Uterus (tissue), 4 donors: ENCODE data around the gene SLC12A5. TPM values are rescaled to one million over a fixed set of nuclear protein-coding genes. Genes with fewer than 3 reads are reported as not detected.
"Not testable (repeated sequence)": the region's sequence is repeated elsewhere in the genome, so short reads cannot be mapped to it uniquely, and the experiment has no call there.

Source experiments
- DNase-seq, 2 donors: peaks; one replicate each; pipeline ENCODE4 v3.0.0-alpha.2; 2019 to 2020
- H3K27ac ChIP-seq, 2 donors: fragments of 200-600 bp; sonication (generic); 1 replicate in 1 of 2; 2 replicates in 1 of 2; pipeline ENCODE4 v1.5.1; 2016 to 2018
- H3K27me3 ChIP-seq, 2 donors: fragments of 200-600 bp; sonication (generic); one replicate each; pipeline ENCODE4 v1.5.1; 2018 to 2019; ENCODE audit warnings: control low read depth in 1 of 2
- H3K36me3 ChIP-seq, 2 donors: fragments of 200-600 bp; sonication (generic); one replicate each; pipeline ENCODE4 v1.5.1; 2019; ENCODE audit warnings: control low read depth in 1 of 2
- H3K4me1 ChIP-seq, 2 donors: fragments of 200-600 bp; sonication (generic); one replicate each; pipeline ENCODE4 v1.5.1; 2018 to 2019; ENCODE audit warnings: control low read depth in 1 of 2
- H3K4me3 ChIP-seq, 2 donors: fragments of 200-600 bp; sonication (generic); 1 replicate in 1 of 2; 2 replicates in 1 of 2; pipeline ENCODE4 v1.5.1; 2018 to 2019; ENCODE audit warnings: mild to moderate bottlenecking in 1 of 2
- H3K9me3 ChIP-seq, 2 donors: fragments of 200-600 bp; sonication (generic); one replicate each; pipeline ENCODE4 v1.5.1; 2019; ENCODE audit warnings: control low read depth in 1 of 2
- CTCF ChIP-seq, 4 experiments: fragments of 200-600 bp in 2 of 4; fragments of 450-650 bp in 2 of 4; sonication (generic) in 2 of 4; IDR thresholded peaks; one replicate each; pipeline ENCODE4 v1.5.1; 2016 to 2019; ENCODE audit warnings: antibody characterized with exemption in 4 of 4, mild to moderate bottlenecking in 2 of 4, moderate library complexity in 1 of 4
- POLR2A ChIP-seq, 2 donors: fragments of 450-650 bp; IDR thresholded peaks; one replicate each; pipeline ENCODE4 v1.6.1; 2016; ENCODE audit warnings: antibody characterized with exemption in 2 of 2, mild to moderate bottlenecking in 1 of 2, moderate library complexity in 1 of 2
- intact Hi-C: fragments of 100-400 bp; cut with DNase I; formaldehyde crosslinking; loops from one replicate; pipeline ENCODE4 v1.15.1; 2023; ENCODE audit warnings: low total_unique reads
- total RNA-seq, 4 donors: library from RNA; depleted of rRNA in 3 of 4; stranded (reverse); fragments of >200 nt in 3 of 4; gene quantifications; one replicate each; pipeline versions ENCODE4 v1.1.0 to v1.2.4, GENCODE V29; 2014 to 2023
- donor health status: DM: yes; HTN: yes; CAD: no.

SLC12A5 gene
- total RNA-seq, 4 donors from 2014 or later = 0.35 TPM; not detected in 3

- Histone ChIP-seq H3K36me3 (no peaks in the 10 kb centered on the region), H3K9me3 (no peaks in the 10 kb centered on the region), H3K4me1 (peaks cover 0 to 16% of the 10 kb centered on the region in 2 donors), H3K27me3 (no peaks in the 10 kb centered on the region), H3K27ac (peak overlapping the region; percentile 16 to 98), H3K4me3 (no peak overlapping the region)
- DNase-seq = no peak
- intact Hi-C loops = no loop called here
- TF ChIP-seq POLR2A (IDR thresholded peaks at IDR 0.05) = no peak
- TF ChIP-seq CTCF (IDR thresholded peaks at IDR 0.05) = peak in 1 of 4 experiments; percentile 24
Observed at GRCh38 chr20:46087161-46087560, 58.1 kb downstream of the SLC12A5 start.

GRCh38 chr20:46088409-46089166 lies 59.6 kb downstream of the SLC12A5 start:
- Histone ChIP-seq H3K27ac (peak overlapping the region; percentile 95 to 98), H3K4me3 (peak overlapping the region; percentile 80 to 89), H3K36me3 (no peaks in the 10 kb centered on the region), H3K27me3 (no peaks in the 10 kb centered on the region), H3K9me3 (no peaks in the 10 kb centered on the region), H3K4me1 (peaks cover 0 to 14% of the 10 kb centered on the region in 2 donors)
- TF ChIP-seq CTCF (IDR thresholded peaks at IDR 0.05) (no peak), POLR2A (IDR thresholded peaks at IDR 0.05) (no peak)
- DNase-seq = no peak
- intact Hi-C loops = no loop called here

GRCh38 chr20:46089167-46089416 lies 60.1 kb downstream of the SLC12A5 start:
- peak overlapping the region; percentile 80 to 89 for H3K4me3 ChIP-seq
- DNase-seq = no peak
- H3K27me3 ChIP-seq = no peaks in the 10 kb centered on the region
- H3K27ac ChIP-seq = peak overlapping the region; percentile 95 to 98
- no peaks in the 10 kb centered on the region for H3K9me3 ChIP-seq
- H3K4me1 ChIP-seq = peaks cover 0 to 9% of the 10 kb centered on the region in 2 donors
- intact Hi-C loops = no loop called here
- TF ChIP-seq POLR2A (IDR thresholded peaks at IDR 0.05) = no peak
- TF ChIP-seq CTCF (IDR thresholded peaks at IDR 0.05) = no peak
- H3K36me3 ChIP-seq = no peaks in the 10 kb centered on the region

- peak; percentile 95 to 97 for DNase-seq
- Histone ChIP-seq H3K9me3 (no peaks in the 10 kb centered on the region), H3K27me3 (no peaks in the 10 kb centered on the region), H3K4me3 (peak within 1 kb of the TSS; percentile 80 to 89), H3K27ac (peak within 1 kb of the TSS; percentile 95 to 98), H3K36me3 (no peaks in the 10 kb centered on the region), H3K4me1 (peaks cover 0 to 3% of the 10 kb centered on the region in 2 donors)
- intact Hi-C loops = no loop called here
- TF ChIP-seq CTCF (IDR thresholded peaks at IDR 0.05) = peak; percentile 27 to 53 (median 41)
- peak; percentile 58 to 96 for TF ChIP-seq POLR2A (IDR thresholded peaks at IDR 0.05)
Observed at GRCh38 chr20:46089417-46090388, 60.7 kb downstream of the SLC12A5 start, which contains the start of gene NCOA5. Gene NCOA5, minus strand, starts transcription at chr20:46089962. Its CDS starts 10,538 bp downstream, at chr20:46079424.

GRCh38 chr20:46091622-46092535 lies 62.9 kb downstream of the SLC12A5 start:
- H3K4me1 ChIP-seq, intact Hi-C loops, H3K27ac ChIP-seq, H3K36me3 ChIP-seq, DNase-seq, H3K4me3 ChIP-seq, H3K27me3 ChIP-seq, H3K9me3 ChIP-seq: not testable (repeated sequence)
